ENCODE measurements around the gene APOO.

The APOO gene

GRCh38 chrX:23888887-23889501 lies 18.7 kb downstream of the APOO start:
- H3K4me3 ChIP-seq (ENCODE audit: low read depth, low read length), result no peak overlapping the region
- TF ChIP-seq, protein P1, sequence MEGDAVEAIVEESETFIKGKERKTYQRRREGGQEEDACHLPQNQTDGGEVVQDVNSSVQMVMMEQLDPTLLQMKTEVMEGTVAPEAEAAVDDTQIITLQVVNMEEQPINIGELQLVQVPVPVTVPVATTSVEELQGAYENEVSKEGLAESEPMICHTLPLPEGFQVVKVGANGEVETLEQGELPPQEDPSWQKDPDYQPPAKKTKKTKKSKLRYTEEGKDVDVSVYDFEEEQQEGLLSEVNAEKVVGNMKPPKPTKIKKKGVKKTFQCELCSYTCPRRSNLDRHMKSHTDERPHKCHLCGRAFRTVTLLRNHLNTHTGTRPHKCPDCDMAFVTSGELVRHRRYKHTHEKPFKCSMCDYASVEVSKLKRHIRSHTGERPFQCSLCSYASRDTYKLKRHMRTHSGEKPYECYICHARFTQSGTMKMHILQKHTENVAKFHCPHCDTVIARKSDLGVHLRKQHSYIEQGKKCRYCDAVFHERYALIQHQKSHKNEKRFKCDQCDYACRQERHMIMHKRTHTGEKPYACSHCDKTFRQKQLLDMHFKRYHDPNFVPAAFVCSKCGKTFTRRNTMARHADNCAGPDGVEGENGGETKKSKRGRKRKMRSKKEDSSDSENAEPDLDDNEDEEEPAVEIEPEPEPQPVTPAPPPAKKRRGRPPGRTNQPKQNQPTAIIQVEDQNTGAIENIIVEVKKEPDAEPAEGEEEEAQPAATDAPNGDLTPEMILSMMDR (IDR thresholded peaks at IDR 0.05; ENCODE audit: low read depth, low read length), result no peak
- no peak for DNase-seq
- no peaks in the 10 kb centered on the region for H3K27me3 ChIP-seq
- H3K36me3 ChIP-seq, result no peaks in the 10 kb centered on the region
- no peaks in the 10 kb centered on the region for H3K4me1 ChIP-seq
- no peaks in the 10 kb centered on the region for H3K9me3 ChIP-seq

DNA sequence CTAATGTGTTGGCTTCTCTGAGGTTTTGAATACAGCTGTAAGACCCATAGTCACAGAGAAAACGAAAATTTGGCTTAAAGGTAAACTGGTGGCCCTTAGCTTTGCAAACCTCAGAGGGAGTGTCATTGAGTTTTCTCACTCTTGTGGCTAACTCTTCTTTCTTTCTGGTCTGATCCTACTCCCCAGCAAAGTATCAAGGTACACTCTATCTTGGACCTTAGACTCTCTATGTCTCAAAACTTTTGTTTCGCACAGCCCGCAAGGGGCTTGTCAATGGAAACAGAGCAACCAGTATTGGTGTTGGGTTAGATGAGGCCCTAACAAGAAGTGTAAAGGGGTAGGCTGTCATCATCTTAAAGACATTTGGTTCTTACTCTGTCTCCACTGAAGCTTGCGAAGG lies 19.8 kb downstream of the APOO start:
- H3K27me3 ChIP-seq, result no peaks in the 10 kb centered on the region
- no peak overlapping the region for H3K4me3 ChIP-seq (ENCODE audit: low read depth, low read length)
- H3K9me3 ChIP-seq, result no peaks in the 10 kb centered on the region
- DNase-seq, result no peak
- TF ChIP-seq, protein P1 (IDR thresholded peaks at IDR 0.05; ENCODE audit: low read depth, low read length), result no peak
- H3K4me1 ChIP-seq, result no peaks in the 10 kb centered on the region
- no peaks in the 10 kb centered on the region for H3K36me3 ChIP-seq

GRCh38 chrX:23887451-23887850 lies 20.3 kb downstream of the APOO start:
- no peaks in the 10 kb centered on the region for H3K27me3 ChIP-seq
- TF ChIP-seq, protein P1 (IDR thresholded peaks at IDR 0.05; ENCODE audit: low read depth, low read length), result no peak
- no peaks in the 10 kb centered on the region for H3K4me1 ChIP-seq
- no peak overlapping the region for H3K4me3 ChIP-seq (ENCODE audit: low read depth, low read length)
- DNase-seq, result no peak
- no peaks in the 10 kb centered on the region for H3K36me3 ChIP-seq
- no peaks in the 10 kb centered on the region for H3K9me3 ChIP-seq

- no peaks in the 10 kb centered on the region for H3K4me1 ChIP-seq
- H3K4me3 ChIP-seq (ENCODE audit: low read depth, low read length), result no peak overlapping the region
- H3K36me3 ChIP-seq, result no peaks in the 10 kb centered on the region
- H3K9me3 ChIP-seq, result no peaks in the 10 kb centered on the region
- DNase-seq, result no peak
- H3K27me3 ChIP-seq, result no peaks in the 10 kb centered on the region
- TF ChIP-seq, protein P1 (IDR thresholded peaks at IDR 0.05; ENCODE audit: low read depth, low read length), result no peak
Observed at GRCh38 chrX:23885803-23886202, 21.9 kb downstream of the APOO start.

DNA sequence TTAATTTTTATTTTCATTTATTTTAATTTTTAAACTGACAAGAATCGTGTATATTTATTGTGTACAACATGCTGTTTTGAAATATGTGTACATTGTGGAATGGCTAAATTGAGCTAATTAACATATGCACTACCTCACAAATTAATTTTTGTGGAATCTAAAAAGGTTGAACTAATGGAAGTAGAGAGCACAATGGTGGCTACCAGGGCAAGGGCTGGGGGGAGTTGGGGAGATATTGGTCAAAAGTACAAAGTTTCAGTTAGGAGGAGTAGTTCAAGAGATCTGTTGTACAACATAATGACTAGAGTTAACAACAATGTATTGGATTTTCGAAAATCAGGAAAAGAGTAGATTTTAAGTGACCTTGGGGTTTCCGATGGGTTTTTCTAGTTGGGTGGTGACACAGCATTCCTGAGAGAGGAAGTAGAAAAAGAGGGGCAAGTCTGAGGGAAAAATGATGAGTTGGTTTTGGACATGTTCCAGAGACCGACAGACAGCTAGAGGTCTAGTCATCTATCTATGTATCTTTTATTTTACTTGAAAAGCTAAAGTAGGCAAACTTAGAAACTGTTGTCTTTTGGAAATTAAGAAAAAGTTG lies 23.2 kb downstream of the APOO start:
- Histone ChIP-seq H3K9me3 (no peaks in the 10 kb centered on the region), H3K27me3 (no peaks in the 10 kb centered on the region), H3K4me1 (no peaks in the 10 kb centered on the region), H3K4me3 (ENCODE audit: low read depth, low read length) (no peak overlapping the region), H3K36me3 (no peaks in the 10 kb centered on the region)
- no peak for DNase-seq
- TF ChIP-seq, protein P1 (IDR thresholded peaks at IDR 0.05; ENCODE audit: low read depth, low read length), result no peak

GRCh38 chrX:23883737-23884354 lies 23.9 kb downstream of the APOO start:
- no peaks in the 10 kb centered on the region for H3K36me3 ChIP-seq
- TF ChIP-seq, protein P1 (IDR thresholded peaks at IDR 0.05; ENCODE audit: low read depth, low read length), result no peak
- no peak overlapping the region for H3K4me3 ChIP-seq (ENCODE audit: low read depth, low read length)
- H3K27me3 ChIP-seq, result no peaks in the 10 kb centered on the region
- DNase-seq, result no peak
- H3K4me1 ChIP-seq, result no peaks in the 10 kb centered on the region
- H3K9me3 ChIP-seq, result no peaks in the 10 kb centered on the region
